ENCODE data around the gene KIF18A. TPM values are rescaled to one million over a fixed set of nuclear protein-coding genes. Genes with fewer than 3 reads are reported as not detected.

KIF18A gene
- total and polyA plus RNA-seq, 9 of the 15 experiments (the other 6 are each of a cell fraction or from before 2014, with no cell fraction given), result 15.1 to 36.1 (median 24.3) TPM

DNA sequence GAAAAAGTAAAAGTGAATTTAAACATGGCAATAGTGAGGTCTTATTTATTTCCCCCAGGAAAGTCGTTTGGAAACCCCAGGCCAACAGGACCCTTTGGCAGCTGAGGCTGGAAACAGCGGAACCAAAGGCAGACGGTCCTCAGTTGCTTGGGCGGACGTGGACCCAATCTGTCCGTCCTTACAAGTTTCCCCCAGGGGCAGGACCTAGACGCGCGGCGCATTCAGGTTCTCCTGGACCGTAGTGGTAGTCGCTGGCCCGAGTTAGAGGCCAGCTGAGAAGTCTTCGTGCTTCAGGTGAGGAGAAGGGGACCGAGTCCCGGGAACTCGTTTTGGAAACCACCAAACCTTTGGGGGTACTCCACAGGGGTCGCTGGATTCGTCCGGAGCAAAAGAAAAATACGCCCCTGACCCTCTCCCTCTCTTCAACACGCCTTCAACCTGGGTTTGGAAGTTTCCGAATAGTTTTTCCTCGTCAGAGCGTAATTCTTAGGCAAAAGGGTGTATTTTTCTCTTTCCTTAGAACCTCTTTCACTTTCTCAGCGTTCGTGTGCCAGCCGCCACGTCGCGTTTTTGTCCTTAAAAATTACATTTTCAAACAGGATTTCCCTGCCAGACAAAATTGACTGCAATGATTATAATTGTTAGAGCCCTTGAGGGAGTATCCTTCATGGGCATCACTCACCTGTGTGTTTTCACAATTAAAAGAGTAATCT is 2.3 kb upstream of the KIF18A start (continued):
- TF ChIP-seq ZNF740 (CRISPR knock-in tag; IDR thresholded peaks at IDR 0.05), result no peak
- no peak for TF ChIP-seq ZNF740 (tag; IDR thresholded peaks at IDR 0.05)
- TF ChIP-seq, protein P1, sequence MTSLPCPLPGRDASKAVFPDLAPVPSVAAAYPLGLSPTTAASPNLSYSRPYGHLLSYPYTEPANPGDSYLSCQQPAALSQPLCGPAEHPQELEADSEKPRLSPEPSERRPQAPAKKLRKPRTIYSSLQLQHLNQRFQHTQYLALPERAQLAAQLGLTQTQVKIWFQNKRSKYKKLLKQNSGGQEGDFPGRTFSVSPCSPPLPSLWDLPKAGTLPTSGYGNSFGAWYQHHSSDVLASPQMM (CRISPR knock-in tag; IDR thresholded peaks at IDR 0.05), result no peak
- no peak for TF ChIP-seq NCOA2 (IDR thresholded peaks at IDR 0.05; ENCODE audit: partially characterized antibody in 2 of 2)
- no peak for TF ChIP-seq HES1 (IDR thresholded peaks at IDR 0.05; ENCODE audit: low read depth)
- no peak for TF ChIP-seq HBP1 (CRISPR knock-in tag; IDR thresholded peaks at IDR 0.05)
- TF ChIP-seq POLR3A (IDR thresholded peaks at IDR 0.05; ENCODE audit: borderline replicate concordance, extremely low read depth, insufficient read depth, insufficient read length), result no peak
- no peak for TF ChIP-seq FUS (optimal IDR thresholded peaks at IDR 0.05; ENCODE audit: low read depth, low read length)
- TF ChIP-seq, protein P2, sequence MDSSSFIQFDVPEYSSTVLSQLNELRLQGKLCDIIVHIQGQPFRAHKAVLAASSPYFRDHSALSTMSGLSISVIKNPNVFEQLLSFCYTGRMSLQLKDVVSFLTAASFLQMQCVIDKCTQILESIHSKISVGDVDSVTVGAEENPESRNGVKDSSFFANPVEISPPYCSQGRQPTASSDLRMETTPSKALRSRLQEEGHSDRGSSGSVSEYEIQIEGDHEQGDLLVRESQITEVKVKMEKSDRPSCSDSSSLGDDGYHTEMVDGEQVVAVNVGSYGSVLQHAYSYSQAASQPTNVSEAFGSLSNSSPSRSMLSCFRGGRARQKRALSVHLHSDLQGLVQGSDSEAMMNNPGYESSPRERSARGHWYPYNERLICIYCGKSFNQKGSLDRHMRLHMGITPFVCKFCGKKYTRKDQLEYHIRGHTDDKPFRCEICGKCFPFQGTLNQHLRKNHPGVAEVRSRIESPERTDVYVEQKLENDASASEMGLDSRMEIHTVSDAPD (CRISPR knock-in tag; IDR thresholded peaks at IDR 0.05), result no peak
- no peak for TF ChIP-seq BRD4 (IDR thresholded peaks at IDR 0.05)
- TF ChIP-seq ZNF165 (CRISPR knock-in tag; IDR thresholded peaks at IDR 0.05; ENCODE audit: borderline replicate concordance), result no peak
- no peak for TF ChIP-seq BRCA1 (IDR thresholded peaks at IDR 0.05)
- TF ChIP-seq BRCA1 (CRISPR knock-in tag; IDR thresholded peaks at IDR 0.05), result no peak
- TF ChIP-seq KLF1 (tag; IDR thresholded peaks at IDR 0.05), result peak; percentile 39; the same call in 1 of the 2 replicates
- no peak for TF ChIP-seq LEF1 (IDR thresholded peaks at IDR 0.05)
- TF ChIP-seq, protein P3, sequence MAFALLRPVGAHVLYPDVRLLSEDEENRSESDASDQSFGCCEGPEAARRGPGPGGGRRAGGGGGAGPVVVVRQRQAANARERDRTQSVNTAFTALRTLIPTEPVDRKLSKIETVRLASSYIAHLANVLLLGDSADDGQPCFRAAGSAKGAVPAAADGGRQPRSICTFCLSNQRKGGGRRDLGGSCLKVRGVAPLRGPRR (CRISPR knock-in tag; IDR thresholded peaks at IDR 0.05), result no peak
- no peak for TF ChIP-seq NR3C1 (CRISPR knock-in tag; IDR thresholded peaks at IDR 0.05)
- TF ChIP-seq NFE2L1 (tag; IDR thresholded peaks at IDR 0.05; ENCODE audit: borderline replicate concordance, low read depth), result no peak
- TF ChIP-seq TCF7 (IDR thresholded peaks at IDR 0.05; ENCODE audit: borderline replicate concordance), result no peak; the same call in 1 of the 2 replicates
- peak; percentile 86 for TF ChIP-seq NFRKB (IDR thresholded peaks at IDR 0.05; ENCODE audit: low read depth)
- TF ChIP-seq CHD4 (IDR thresholded peaks at IDR 0.05; ENCODE audit: insufficient read depth, insufficient replicate concordance, low read depth, low read length, poor library complexity, severe bottlenecking), result no peak
- TF ChIP-seq ZNF384 (IDR thresholded peaks at IDR 0.05; ENCODE audit: low read depth, low read length), result no peak
- TF ChIP-seq NR2F6 (CRISPR knock-in tag; IDR thresholded peaks at IDR 0.05), result no peak
- TF ChIP-seq HCFC1 (IDR thresholded peaks at IDR 0.05; ENCODE audit: low read depth, low read length), result peak; percentile 88
- TF ChIP-seq ELF1 (tag; IDR thresholded peaks at IDR 0.05), result no peak

Measured in K562 (cell line).